ENCODE results near the gene EIF5A2. TPM values are rescaled to one million over a fixed set of nuclear protein-coding genes. Genes with fewer than 3 reads are reported as not detected.

The EIF5A2 gene
- total RNA-seq, 1 experiment from 2014 or later: 16.1 TPM

GRCh38 chr3:170953229-170953628 is 44.8 kb upstream of the EIF5A2 start:
- no peak overlapping the region for H3K27ac Mint-ChIP-seq (ENCODE audit: unreplicated experiment)

GRCh38 chr3:170949211-170949610 is 40.8 kb upstream of the EIF5A2 start:
- Histone ChIP-seq H3K4me3 (ENCODE audit: low read depth, low read length) (no peak overlapping the region), H3K9me3 (0 out of 2 replicates have a peak, but pooled peaks cover 3% of the 10 kb centered on the region), H3K4me1 (no peaks in the 10 kb centered on the region), H3K36me3 (ENCODE audit: control insufficient read depth, insufficient read depth, low read length) (no peaks in the 10 kb centered on the region), H3K27me3 (replicated peaks; ENCODE audit: control insufficient read depth, insufficient read depth, low read length) (no peaks in the 10 kb centered on the region)
- Mint-ChIP-seq H3K4me3 (ENCODE audit: unreplicated experiment) (no peak overlapping the region), H3K9me3 (ENCODE audit: unreplicated experiment) (no peaks in the 10 kb centered on the region), H3K36me3 (ENCODE audit: insufficient read depth, unreplicated experiment) (no peaks in the 10 kb centered on the region), H3K27ac (ENCODE audit: unreplicated experiment) (no peak overlapping the region), H3K27me3 (ENCODE audit: insufficient read depth, unreplicated experiment) (no peaks in the 10 kb centered on the region), H3K4me1 (ENCODE audit: low read depth, unreplicated experiment) (no peaks in the 10 kb centered on the region)
- ChIA-PET CTCF (no interaction called here), POLR2A (no interaction called here)
- DNase-seq: no peak
- intact Hi-C loops (cut with micrococcal nuclease; ENCODE audit: unreplicated experiment): no loop called here
- TF ChIP-seq CTCF (IDR thresholded peaks at IDR 0.05; ENCODE audit: insufficient read depth in 1 of 2, low read depth in 1 of 2, low read length in 1 of 2, severe bottlenecking in 1 of 2, unreplicated experiment in 1 of 2): no peak
- BruUV-seq (replicated peaks): no TSS peak

More at GRCh38 chr3:170953229-170953628, 44.8 kb upstream of the EIF5A2 start:
- Mint-ChIP-seq H3K27me3 (ENCODE audit: insufficient read depth, unreplicated experiment) (no peaks in the 10 kb centered on the region), H3K4me3 (ENCODE audit: unreplicated experiment) (no peak overlapping the region), H3K4me1 (ENCODE audit: low read depth, unreplicated experiment) (no peaks in the 10 kb centered on the region), H3K36me3 (ENCODE audit: insufficient read depth, unreplicated experiment) (no peaks in the 10 kb centered on the region), H3K9me3 (ENCODE audit: unreplicated experiment) (no peaks in the 10 kb centered on the region)
- DNase-seq: no peak
- no TSS peak for BruUV-seq (replicated peaks)
- Histone ChIP-seq H3K9me3 (no peaks in the 10 kb centered on the region), H3K4me1 (no peaks in the 10 kb centered on the region), H3K4me3 (ENCODE audit: low read depth, low read length) (no peak overlapping the region), H3K36me3 (ENCODE audit: control insufficient read depth, insufficient read depth, low read length) (no peaks in the 10 kb centered on the region), H3K27me3 (replicated peaks; ENCODE audit: control insufficient read depth, insufficient read depth, low read length) (no peaks in the 10 kb centered on the region)
- POLR2A ChIA-PET: no interaction called here
- CTCF ChIA-PET: no interaction called here
- no peak for TF ChIP-seq CTCF (IDR thresholded peaks at IDR 0.05; ENCODE audit: insufficient read depth in 1 of 2, low read depth in 1 of 2, low read length in 1 of 2, severe bottlenecking in 1 of 2, unreplicated experiment in 1 of 2)
- intact Hi-C loops (cut with micrococcal nuclease; ENCODE audit: unreplicated experiment): no loop called here

DNA sequence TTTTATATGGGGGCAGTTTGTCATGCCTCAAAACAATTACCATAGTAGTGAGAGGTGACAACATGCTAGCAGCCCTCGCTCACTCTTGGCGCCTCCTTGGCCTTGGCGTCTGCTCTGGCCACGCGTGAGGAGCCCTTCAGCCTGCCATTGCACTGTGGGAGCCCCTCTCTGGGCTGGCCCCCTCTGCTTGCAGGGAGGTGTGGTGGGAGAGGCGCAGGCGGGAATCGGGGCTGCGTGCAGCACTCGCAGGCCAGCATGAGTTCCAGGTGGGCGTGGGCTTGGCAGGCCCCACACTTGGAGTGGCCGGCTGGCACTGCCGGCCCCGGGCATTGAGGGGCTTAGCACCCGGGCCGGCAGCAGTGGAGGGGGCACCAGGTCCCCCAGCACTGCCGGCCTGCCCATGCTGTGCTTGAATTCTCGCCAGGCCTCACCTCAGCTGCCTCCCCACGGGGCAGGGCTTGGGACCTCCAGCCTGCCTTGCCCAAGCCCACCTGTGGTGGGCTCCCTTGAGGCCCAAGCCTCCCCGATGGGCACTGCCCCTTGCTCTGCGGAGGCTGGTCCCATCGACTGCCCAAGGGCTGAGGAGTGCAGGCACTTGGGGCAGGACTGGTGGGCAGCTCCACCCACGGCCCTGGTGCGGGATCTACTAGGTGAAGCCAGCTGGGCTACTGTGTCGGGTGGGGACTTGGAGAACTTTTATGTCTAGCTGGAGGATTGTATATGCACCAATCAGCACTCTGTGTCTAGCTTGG is 38.8 kb upstream of the EIF5A2 start:
- no peak overlapping the region for H3K4me3 ChIP-seq (ENCODE audit: low read depth, low read length)
- no TSS peak for BruUV-seq (replicated peaks)
- TF ChIP-seq CTCF (IDR thresholded peaks at IDR 0.05; ENCODE audit: insufficient read depth in 1 of 2, low read depth in 1 of 2, low read length in 1 of 2, severe bottlenecking in 1 of 2, unreplicated experiment in 1 of 2): no peak
- H3K9me3 ChIP-seq: 0 out of 2 replicates have a peak, but pooled peaks cover 3% of the 10 kb centered on the region
- Mint-ChIP-seq H3K4me3 (ENCODE audit: unreplicated experiment) (no peak overlapping the region), H3K27me3 (ENCODE audit: insufficient read depth, unreplicated experiment) (no peaks in the 10 kb centered on the region), H3K36me3 (ENCODE audit: insufficient read depth, unreplicated experiment) (no peaks in the 10 kb centered on the region), H3K9me3 (ENCODE audit: unreplicated experiment) (peaks cover 7% of the 10 kb centered on the region), H3K27ac (ENCODE audit: unreplicated experiment) (no peak overlapping the region), H3K4me1 (ENCODE audit: low read depth, unreplicated experiment) (no peaks in the 10 kb centered on the region)
- ChIA-PET POLR2A (no interaction called here), CTCF (no interaction called here)
- DNase-seq: no peak
- no peaks in the 10 kb centered on the region for H3K36me3 ChIP-seq (ENCODE audit: control insufficient read depth, insufficient read depth, low read length)
- intact Hi-C loops (cut with micrococcal nuclease; ENCODE audit: unreplicated experiment): no loop called here
- H3K27me3 ChIP-seq (replicated peaks; ENCODE audit: control insufficient read depth, insufficient read depth, low read length): no peaks in the 10 kb centered on the region
- H3K4me1 ChIP-seq: no peaks in the 10 kb centered on the region

Measured in Caco-2 (cell line).